Breast epithelium (tissue), 4 donors: ENCODE measurements around the gene CLUH. TPM values are rescaled to one million over a fixed set of nuclear protein-coding genes. Genes with fewer than 3 reads are reported as not detected.
A peak's percentile ranks its signal among the peaks of the same experiment; 100 is the strongest.

Experiments used
- DNase-seq, 2 donors: peaks; one replicate each; pipeline ENCODE4 v3.0.0-alpha.2; 2019; ENCODE audit warnings: low spot score in 2 of 2
- H3K27ac ChIP-seq, 2 donors: fragments of 200-600 bp; sonication (generic) in 1 of 2; one replicate each; pipeline ENCODE4 v1.5.1; 2016 to 2019; ENCODE audit warnings: mild to moderate bottlenecking in 1 of 2
- H3K27me3 ChIP-seq, 2 donors: fragments of 200-600 bp; sonication (generic) in 1 of 2; one replicate each; pipeline versions ENCODE4 v1.5.1 to v1.6.0; 2017 to 2019; ENCODE audit warnings: control low read depth in 1 of 2, mild to moderate bottlenecking in 1 of 2
- H3K36me3 ChIP-seq: fragments of 200-600 bp; one replicate; pipeline ENCODE4 v1.5.1; 2019
- H3K4me1 ChIP-seq, 2 donors: fragments of 200-600 bp; sonication (generic); one replicate each; pipeline ENCODE4 v1.5.1; 2016 to 2019; ENCODE audit warnings: control low read depth in 1 of 2
- H3K4me3 ChIP-seq, 3 donors: fragments of 200-600 bp; sonication (generic); 1 replicate in 2 of 3; 2 replicates in 1 of 3; pipeline ENCODE4 v1.5.1; 2016 to 2019; ENCODE audit warnings: mild to moderate bottlenecking in 3 of 3, moderate library complexity in 2 of 3
- H3K9me3 ChIP-seq, 2 donors: fragments of 200-600 bp; sonication (generic) in 1 of 2; one replicate each; pipeline ENCODE4 v1.5.1; 2016 to 2019; ENCODE audit warnings: control low read depth in 1 of 2
- POLR2A ChIP-seq: fragments of 450-650 bp; IDR thresholded peaks from one replicate; pipeline ENCODE4 v1.6.1; 2016; ENCODE audit warnings: antibody characterized with exemption, mild to moderate bottlenecking, moderate library complexity
- POLR2AphosphoS5 ChIP-seq, 3 donors: sonication (generic); formaldehyde crosslinking; IDR thresholded peaks; one replicate each; pipeline ENCODE4 v1.6.1; 2017; ENCODE audit warnings: antibody characterized with exemption in 3 of 3
- intact Hi-C: fragments of 100-400 bp; cut with DNase I; formaldehyde crosslinking; loops from one replicate; pipeline ENCODE4 v1.15.1; 2023; ENCODE audit warnings: low total_unique reads
- total RNA-seq, 3 donors: library from RNA; depleted of rRNA; stranded (reverse); fragments of >200 nt; gene quantifications; one replicate each; pipeline ENCODE4 v1.1.0, GENCODE V29; 2016
- TF ChIP-seq, protein P1 (sequence below), 3 donors: fragments of 450-650 bp; IDR thresholded peaks; one replicate each; pipeline ENCODE4 v1.5.1; 2016 to 2017; ENCODE audit warnings: antibody characterized with exemption in 3 of 3, mild to moderate bottlenecking in 3 of 3, moderate library complexity in 3 of 3

Gene CLUH
- total RNA-seq, 3 donors from 2014 or later, result 37.6 to 77.7 (median 50.6) TPM

- Histone ChIP-seq H3K27ac (no peak overlapping the region), H3K27me3 (peaks cover 0 to 4% of the 10 kb centered on the region in 2 donors), H3K36me3 (no peaks in the 10 kb centered on the region), H3K9me3 (no peaks in the 10 kb centered on the region), H3K4me1 (no peaks in the 10 kb centered on the region), H3K4me3 (no peak overlapping the region)
- TF ChIP-seq, protein P1, sequence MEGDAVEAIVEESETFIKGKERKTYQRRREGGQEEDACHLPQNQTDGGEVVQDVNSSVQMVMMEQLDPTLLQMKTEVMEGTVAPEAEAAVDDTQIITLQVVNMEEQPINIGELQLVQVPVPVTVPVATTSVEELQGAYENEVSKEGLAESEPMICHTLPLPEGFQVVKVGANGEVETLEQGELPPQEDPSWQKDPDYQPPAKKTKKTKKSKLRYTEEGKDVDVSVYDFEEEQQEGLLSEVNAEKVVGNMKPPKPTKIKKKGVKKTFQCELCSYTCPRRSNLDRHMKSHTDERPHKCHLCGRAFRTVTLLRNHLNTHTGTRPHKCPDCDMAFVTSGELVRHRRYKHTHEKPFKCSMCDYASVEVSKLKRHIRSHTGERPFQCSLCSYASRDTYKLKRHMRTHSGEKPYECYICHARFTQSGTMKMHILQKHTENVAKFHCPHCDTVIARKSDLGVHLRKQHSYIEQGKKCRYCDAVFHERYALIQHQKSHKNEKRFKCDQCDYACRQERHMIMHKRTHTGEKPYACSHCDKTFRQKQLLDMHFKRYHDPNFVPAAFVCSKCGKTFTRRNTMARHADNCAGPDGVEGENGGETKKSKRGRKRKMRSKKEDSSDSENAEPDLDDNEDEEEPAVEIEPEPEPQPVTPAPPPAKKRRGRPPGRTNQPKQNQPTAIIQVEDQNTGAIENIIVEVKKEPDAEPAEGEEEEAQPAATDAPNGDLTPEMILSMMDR (IDR thresholded peaks at IDR 0.05), result no peak
- TF ChIP-seq POLR2A, result no peak
- no peak for TF ChIP-seq POLR2AphosphoS5 (IDR thresholded peaks at IDR 0.05)
- intact Hi-C loops, result no loop called here
- DNase-seq, result no peak
Observed at GRCh38 chr17:2735896-2736295, 24.3 kb upstream of the CLUH start.

- TF ChIP-seq POLR2AphosphoS5 (IDR thresholded peaks at IDR 0.05) (no peak), POLR2A (no peak)
- TF ChIP-seq, protein P1 (IDR thresholded peaks at IDR 0.05), result no peak
- H3K27me3 ChIP-seq, result peaks cover 0 to 4% of the 10 kb centered on the region in 2 donors
- no peak overlapping the region for H3K4me3 ChIP-seq
- H3K9me3 ChIP-seq, result no peaks in the 10 kb centered on the region
- no peaks in the 10 kb centered on the region for H3K4me1 ChIP-seq
- H3K27ac ChIP-seq, result no peak overlapping the region
- DNase-seq, result no peak
- H3K36me3 ChIP-seq, result no peaks in the 10 kb centered on the region
- intact Hi-C loops, result no loop called here
Observed at GRCh38 chr17:2734939-2735338, 23.4 kb upstream of the CLUH start.

GRCh38 chr17:2731807-2732206 lies 20.2 kb upstream of the CLUH start:
- Histone ChIP-seq H3K36me3 (no peaks in the 10 kb centered on the region), H3K27me3 (peaks cover 0 to 4% of the 10 kb centered on the region in 2 donors), H3K27ac (no peak overlapping the region), H3K9me3 (no peaks in the 10 kb centered on the region), H3K4me1 (no peaks in the 10 kb centered on the region), H3K4me3 (no peak overlapping the region)
- TF ChIP-seq POLR2AphosphoS5 (IDR thresholded peaks at IDR 0.05) (no peak), POLR2A (no peak)
- TF ChIP-seq, protein P1 (IDR thresholded peaks at IDR 0.05), result no peak
- intact Hi-C loops, result no loop called here
- DNase-seq, result no peak

- Histone ChIP-seq H3K9me3 (no peaks in the 10 kb centered on the region), H3K4me1 (no peaks in the 10 kb centered on the region), H3K27ac (no peak overlapping the region), H3K27me3 (peaks cover 0 to 4% of the 10 kb centered on the region in 2 donors), H3K36me3 (no peaks in the 10 kb centered on the region), H3K4me3 (no peak overlapping the region)
- no peak for TF ChIP-seq POLR2A
- no peak for TF ChIP-seq POLR2AphosphoS5 (IDR thresholded peaks at IDR 0.05)
- TF ChIP-seq, protein P1 (IDR thresholded peaks at IDR 0.05), result no peak
- DNase-seq, result no peak
- intact Hi-C loops, result no loop called here
Observed at GRCh38 chr17:2730764-2731353, 19.3 kb upstream of the CLUH start.

DNA sequence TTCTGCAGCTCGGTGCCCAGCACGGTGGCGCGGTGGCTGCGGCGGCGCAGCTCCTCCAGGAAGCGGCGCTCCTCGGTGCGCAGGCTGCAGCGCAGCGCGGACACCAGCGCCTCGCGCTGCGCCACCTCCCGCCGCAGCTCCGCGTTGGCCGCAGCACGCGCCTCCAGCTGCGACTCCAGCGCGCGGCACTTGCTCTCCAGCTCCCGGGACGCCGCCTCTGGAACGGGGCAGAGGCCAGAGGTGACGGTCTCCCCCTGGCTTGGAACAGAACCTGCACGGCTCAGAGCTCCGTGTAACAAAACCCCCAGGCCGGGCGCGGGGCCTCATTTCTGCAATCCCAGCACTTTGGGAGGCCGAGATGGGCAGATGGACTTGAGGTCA lies 13.2 kb upstream of the CLUH start:
- no peak for DNase-seq
- H3K4me1 ChIP-seq, result no peaks in the 10 kb centered on the region
- intact Hi-C loops, result no loop called here
- H3K27me3 ChIP-seq, result peaks cover 0 to 4% of the 10 kb centered on the region in 2 donors
- TF ChIP-seq POLR2AphosphoS5 (IDR thresholded peaks at IDR 0.05), result no peak
- TF ChIP-seq, protein P1 (IDR thresholded peaks at IDR 0.05), result no peak
- no peak for TF ChIP-seq POLR2A
- H3K36me3 ChIP-seq, result no peaks in the 10 kb centered on the region
- H3K4me3 ChIP-seq, result peak overlapping the region; percentile 20 to 66 (median 47)
- H3K9me3 ChIP-seq, result no peaks in the 10 kb centered on the region
- H3K27ac ChIP-seq, result no peak overlapping the region
